Measurements from ENCODE around the gene LIN28B.
"Not testable (repeated sequence)": the region's sequence is repeated elsewhere in the genome, so short reads cannot be mapped to it uniquely, and the experiment has no call there.

Gene LIN28B

GRCh38 chr6:104956731-104957294 is at the start of gene LIN28B:
Gene LIN28B (plus strand): TSS chr6:104957107. CDS start chr6:104957251, 144 bp downstream.
- DNase-seq (ENCODE audit: low read depth in 2 of 2): no peak

GRCh38 chr6:104908031-104908887 is 48.6 kb upstream of the LIN28B start:
- DNase-seq (ENCODE audit: low read depth in 2 of 2): no peak

- DNase-seq (ENCODE audit: low read depth in 2 of 2): no peak
Observed at GRCh38 chr6:104908888-104909525, 47.9 kb upstream of the LIN28B start.

- no peak for DNase-seq (ENCODE audit: low read depth in 2 of 2)
Observed at GRCh38 chr6:104921896-104922295, 35.0 kb upstream of the LIN28B start.

GRCh38 chr6:104928141-104928540 is 28.8 kb upstream of the LIN28B start:
- DNase-seq (ENCODE audit: low read depth in 2 of 2): no peak

GRCh38 chr6:104929353-104929752 is 27.6 kb upstream of the LIN28B start:
- DNase-seq (ENCODE audit: low read depth in 2 of 2): no peak

- DNase-seq (ENCODE audit: low read depth in 2 of 2): no peak
Observed at GRCh38 chr6:104930939-104931338, 26.0 kb upstream of the LIN28B start.

GRCh38 chr6:104936766-104937535 is 20.0 kb upstream of the LIN28B start:
- DNase-seq (ENCODE audit: low read depth in 2 of 2): no peak

GRCh38 chr6:104940238-104940892 is 16.5 kb upstream of the LIN28B start:
- DNase-seq (ENCODE audit: low read depth in 2 of 2): no peak

GRCh38 chr6:104940893-104941728 is 15.8 kb upstream of the LIN28B start:
- DNase-seq (ENCODE audit: low read depth in 2 of 2): peak in 1 of 2 donors; percentile 14

- no peak for DNase-seq (ENCODE audit: low read depth in 2 of 2)
Observed at GRCh38 chr6:104941729-104942091, 15.2 kb upstream of the LIN28B start.

- DNase-seq (ENCODE audit: low read depth in 2 of 2): no peak
Observed at GRCh38 chr6:104943781-104944180, 13.1 kb upstream of the LIN28B start.

- no peak for DNase-seq (ENCODE audit: low read depth in 2 of 2)
Observed at GRCh38 chr6:104949206-104949605, 7.7 kb upstream of the LIN28B start.

- no peak for DNase-seq (ENCODE audit: low read depth in 2 of 2)
Observed at GRCh38 chr6:104951677-104952076, 5.2 kb upstream of the LIN28B start.

- no peak for DNase-seq (ENCODE audit: low read depth in 2 of 2)
Observed at GRCh38 chr6:104952911-104953399, 4.0 kb upstream of the LIN28B start.

- not testable (repeated sequence) for DNase-seq (ENCODE audit: low read depth in 2 of 2)
Observed at GRCh38 chr6:104953400-104954189, 3.3 kb upstream of the LIN28B start.

- DNase-seq (ENCODE audit: low read depth in 2 of 2): no peak
Observed at GRCh38 chr6:104954190-104954797, 2.6 kb upstream of the LIN28B start.

- no peak for DNase-seq (ENCODE audit: low read depth in 2 of 2)
Observed at GRCh38 chr6:104955491-104955890, 1.4 kb upstream of the LIN28B start.
